Activated T-cell treated with anti-CD3 and anti-CD28 coated beads, Interleukin-2, amount 50 U/mL, for 72 hours (primary cell): ENCODE results near the gene PHACTR3. TPM values are rescaled to one million over a fixed set of nuclear protein-coding genes. Genes with fewer than 3 reads are reported as not detected.

Experiments used
- ATAC-seq, 2 donors: fragments of 150-1000 bp; cut with Tn5 transposase; replicated peaks in 1 of 2; 2 replicates each; pipeline ENCODE4 v1.10.0; 2021; ENCODE audit warnings: moderate library complexity in 2 of 2, mild to moderate bottlenecking in 1 of 2
- DNase-seq, 2 donors: peaks; one replicate each; pipeline ENCODE4 v3.0.0; 2021 to 2022; ENCODE audit warnings: mixed read lengths in 1 of 2
- H3K27ac Mint-ChIP-seq: one replicate; pipeline ENCODE4 v1.8.0; 2022; ENCODE audit warnings: mild to moderate bottlenecking, moderate library complexity, mixed read lengths
- H3K27me3 Mint-ChIP-seq: one replicate; pipeline ENCODE4 v1.8.0; 2022; ENCODE audit warnings: low read depth, mixed read lengths
- H3K36me3 Mint-ChIP-seq, 2 donors: one replicate each; pipeline ENCODE4 v1.8.0; 2022; ENCODE audit warnings: mixed read lengths in 2 of 2, mild to moderate bottlenecking in 1 of 2; ENCODE audit not compliant: insufficient read depth in 2 of 2
- H3K4me1 Mint-ChIP-seq: one replicate; pipeline ENCODE4 v1.8.0; 2022; ENCODE audit warnings: low read depth, mixed read lengths
- H3K4me3 Mint-ChIP-seq, 2 donors: one replicate each; pipeline ENCODE4 v1.8.0; 2022; ENCODE audit warnings: mild to moderate bottlenecking in 2 of 2, mixed read lengths in 2 of 2, moderate library complexity in 2 of 2
- H3K9me3 Mint-ChIP-seq, 2 donors: one replicate each; pipeline ENCODE4 v1.8.0; 2022; ENCODE audit warnings: mixed read lengths in 2 of 2
- total RNA-seq, 2 donors: library from RNA; stranded (reverse); gene quantifications; one replicate each; pipeline ENCODE4 v1.2.3, GENCODE V29; 2022

The PHACTR3 gene
- total RNA-seq, 2 donors from 2014 or later, result not detected

GRCh38 chr20:59705651-59706399, 101.5 kb downstream of the PHACTR3 start:
- Mint-ChIP-seq H3K4me3 (no peak overlapping the region), H3K27me3 (peaks cover 6% of the 10 kb centered on the region), H3K36me3 (no peaks in the 10 kb centered on the region), H3K4me1 (no peaks in the 10 kb centered on the region), H3K9me3 (peaks cover 0 to 4% of the 10 kb centered on the region in 2 donors), H3K27ac (no peak overlapping the region)
- no peak for DNase-seq
- ATAC-seq, result no peak

DNA sequence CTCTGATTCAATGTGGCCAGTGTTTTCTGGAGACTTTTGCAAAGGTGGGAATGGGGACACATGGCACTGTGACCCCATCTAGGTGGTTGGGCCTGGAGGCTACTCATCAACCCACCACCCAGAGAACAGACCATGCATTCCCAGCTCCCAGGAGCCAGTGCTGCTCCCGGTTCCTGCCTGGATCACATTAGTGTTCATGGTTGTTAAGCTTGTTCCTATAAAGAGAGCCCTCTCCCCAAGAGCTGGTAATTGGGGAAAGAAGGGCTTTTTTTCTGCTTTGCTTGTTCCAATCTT, 102.0 kb downstream of the PHACTR3 start:
- Mint-ChIP-seq H3K9me3 (peaks cover 0 to 4% of the 10 kb centered on the region in 2 donors), H3K36me3 (no peaks in the 10 kb centered on the region)

GRCh38 chr20:59708326-59708725, 104.0 kb downstream of the PHACTR3 start:
- Mint-ChIP-seq H3K27me3 (peaks cover under 1% of the 10 kb centered on the region), H3K36me3 (no peaks in the 10 kb centered on the region), H3K4me1 (no peaks in the 10 kb centered on the region), H3K27ac (no peak overlapping the region), H3K4me3 (no peak overlapping the region), H3K9me3 (peaks cover under 1 to 8% of the 10 kb centered on the region in 2 donors)
- ATAC-seq, result no peak
- DNase-seq, result no peak

More for the DNA sequence above, 102.0 kb downstream of the PHACTR3 start:
- no peak overlapping the region for H3K4me3 Mint-ChIP-seq
- H3K27me3 Mint-ChIP-seq, result peaks cover 6% of the 10 kb centered on the region
- no peaks in the 10 kb centered on the region for H3K4me1 Mint-ChIP-seq
- no peak for ATAC-seq
- no peak for DNase-seq
- H3K27ac Mint-ChIP-seq, result no peak overlapping the region

- Mint-ChIP-seq H3K36me3 (peaks cover 0 to 3% of the 10 kb centered on the region in 2 donors), H3K4me1 (no peaks in the 10 kb centered on the region), H3K4me3 (no peak overlapping the region), H3K27me3 (no peaks in the 10 kb centered on the region), H3K9me3 (peaks cover 3 to 11% of the 10 kb centered on the region in 2 donors), H3K27ac (no peak overlapping the region)
- ATAC-seq (no peak), DNase-seq (no peak)
Measured at GRCh38 chr20:59709636-59710035, 105.3 kb downstream of the PHACTR3 start.

- no peak for DNase-seq
- Mint-ChIP-seq H3K4me1 (no peaks in the 10 kb centered on the region), H3K9me3 (peaks cover 3 to 6% of the 10 kb centered on the region in 2 donors), H3K27ac (no peak overlapping the region), H3K27me3 (peaks cover 14% of the 10 kb centered on the region), H3K36me3 (peaks cover 0 to 3% of the 10 kb centered on the region in 2 donors), H3K4me3 (no peak overlapping the region)
- ATAC-seq, result no peak
Measured at GRCh38 chr20:59718071-59718470, 113.7 kb downstream of the PHACTR3 start.

DNA sequence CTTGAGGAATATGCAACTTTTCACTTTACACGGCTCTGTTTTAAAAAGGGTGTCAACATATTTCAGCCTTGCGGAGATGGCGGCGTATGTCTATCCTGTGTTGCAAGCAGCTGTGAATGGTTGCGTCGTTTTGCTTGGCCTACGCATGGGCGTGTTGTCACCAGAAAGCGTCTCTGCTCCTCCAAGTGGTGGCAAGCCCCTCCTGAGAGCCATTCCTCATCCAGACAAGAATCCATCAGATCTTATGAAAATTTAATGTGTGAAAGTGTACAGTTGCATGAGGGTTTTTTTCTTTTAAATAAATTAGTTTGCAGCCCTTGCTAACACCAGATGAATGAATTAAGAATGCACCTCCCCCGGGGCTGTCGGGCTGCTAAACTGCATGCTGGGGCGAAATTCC, 114.4 kb downstream of the PHACTR3 start:
- H3K4me3 Mint-ChIP-seq, result no peak overlapping the region
- H3K27ac Mint-ChIP-seq, result no peak overlapping the region

GRCh38 chr20:59720013-59720412, 115.7 kb downstream of the PHACTR3 start:
- ATAC-seq (no peak), DNase-seq (no peak)
- no peak overlapping the region for H3K27ac Mint-ChIP-seq
- H3K36me3 Mint-ChIP-seq, result no peaks in the 10 kb centered on the region
- H3K9me3 Mint-ChIP-seq, result peaks cover 0 to 3% of the 10 kb centered on the region in 2 donors
- no peaks in the 10 kb centered on the region for H3K4me1 Mint-ChIP-seq
- peaks cover 14% of the 10 kb centered on the region for H3K27me3 Mint-ChIP-seq
- no peak overlapping the region for H3K4me3 Mint-ChIP-seq

More for the DNA sequence above, 114.4 kb downstream of the PHACTR3 start:
- peaks cover 14% of the 10 kb centered on the region for H3K27me3 Mint-ChIP-seq
- H3K9me3 Mint-ChIP-seq, result peaks cover under 1 to 3% of the 10 kb centered on the region in 2 donors
- peaks cover 0 to under 1% of the 10 kb centered on the region in 2 donors for H3K36me3 Mint-ChIP-seq
- no peaks in the 10 kb centered on the region for H3K4me1 Mint-ChIP-seq
- DNase-seq, result no peak
- no peak for ATAC-seq

- H3K27ac Mint-ChIP-seq, result no peak overlapping the region
- peaks cover 0 to 3% of the 10 kb centered on the region in 2 donors for H3K9me3 Mint-ChIP-seq
- H3K4me3 Mint-ChIP-seq, result no peak overlapping the region
- ATAC-seq (no peak), DNase-seq (no peak)
- no peaks in the 10 kb centered on the region for H3K4me1 Mint-ChIP-seq
- H3K27me3 Mint-ChIP-seq, result peaks cover 12% of the 10 kb centered on the region
- no peaks in the 10 kb centered on the region for H3K36me3 Mint-ChIP-seq
Measured at GRCh38 chr20:59721386-59721785, 117.0 kb downstream of the PHACTR3 start.

- no peaks in the 10 kb centered on the region for H3K36me3 Mint-ChIP-seq
- peaks cover 0 to 3% of the 10 kb centered on the region in 2 donors for H3K9me3 Mint-ChIP-seq
- no peak for ATAC-seq
- no peak overlapping the region for H3K4me3 Mint-ChIP-seq
- H3K27me3 Mint-ChIP-seq, result peaks cover 6% of the 10 kb centered on the region
- H3K4me1 Mint-ChIP-seq, result no peaks in the 10 kb centered on the region
- no peak for DNase-seq
- H3K27ac Mint-ChIP-seq, result no peak overlapping the region
Measured at GRCh38 chr20:59723108-59723500, 118.8 kb downstream of the PHACTR3 start.

- ATAC-seq (no peak), DNase-seq (no peak)
- no peak overlapping the region for H3K4me3 Mint-ChIP-seq
- no peaks in the 10 kb centered on the region for H3K27me3 Mint-ChIP-seq
- H3K4me1 Mint-ChIP-seq, result no peaks in the 10 kb centered on the region
- no peak overlapping the region for H3K27ac Mint-ChIP-seq
- H3K9me3 Mint-ChIP-seq, result peaks cover 0 to 3% of the 10 kb centered on the region in 2 donors
- no peaks in the 10 kb centered on the region for H3K36me3 Mint-ChIP-seq
Measured at GRCh38 chr20:59723607-59724456, 119.5 kb downstream of the PHACTR3 start.

DNA sequence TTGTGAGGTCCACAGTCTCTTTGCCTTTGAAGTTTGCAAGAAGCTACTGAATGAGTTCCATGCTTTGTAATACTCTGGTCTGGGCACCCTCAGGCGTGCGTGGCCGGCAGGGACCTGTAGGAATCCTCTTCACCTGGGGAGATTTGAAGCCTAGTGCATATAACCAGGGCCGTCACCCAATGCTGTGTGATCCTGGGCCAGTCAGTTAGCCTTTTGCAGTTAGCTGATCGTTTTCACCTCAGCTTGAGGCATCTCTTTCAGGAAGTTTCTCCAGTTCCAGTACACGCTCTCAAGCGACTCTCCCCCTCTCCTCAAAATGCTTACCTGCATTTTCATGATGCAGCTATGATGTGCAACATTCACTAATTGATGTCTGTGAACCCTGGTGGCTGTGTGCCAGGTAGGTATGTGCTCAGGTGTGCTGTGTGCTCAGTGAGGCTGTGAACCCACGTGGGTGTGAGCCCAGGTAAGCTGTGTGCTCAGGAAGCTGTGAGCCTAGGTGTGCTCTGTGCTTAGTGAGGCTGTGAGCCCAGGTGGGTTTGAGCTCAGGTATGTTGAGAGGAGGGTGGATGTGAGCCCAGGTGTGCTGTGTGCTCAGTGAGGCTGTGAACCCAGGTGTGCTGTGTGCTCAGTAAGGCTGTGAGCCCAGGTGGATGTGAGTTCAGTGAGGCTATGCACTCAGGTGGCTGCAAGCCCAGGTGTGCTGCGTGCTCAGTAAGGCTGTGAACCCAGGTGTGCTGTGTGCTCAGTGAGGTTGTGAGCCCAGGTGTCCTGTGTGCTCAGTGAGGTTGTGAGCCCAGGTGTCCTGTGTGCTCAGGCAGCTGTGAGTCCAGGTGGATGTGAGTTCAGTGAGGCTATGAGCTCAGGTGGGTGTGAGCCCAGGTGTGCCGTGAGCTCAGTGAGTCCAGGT, 120.4 kb downstream of the PHACTR3 start:
- H3K36me3 Mint-ChIP-seq, result no peaks in the 10 kb centered on the region
- no peak for ATAC-seq
- H3K4me3 Mint-ChIP-seq, result no peak overlapping the region
- no peaks in the 10 kb centered on the region for H3K4me1 Mint-ChIP-seq
- H3K27ac Mint-ChIP-seq, result no peak overlapping the region
- no peak for DNase-seq
- H3K27me3 Mint-ChIP-seq, result no peaks in the 10 kb centered on the region
- peaks cover 0 to 3% of the 10 kb centered on the region in 2 donors for H3K9me3 Mint-ChIP-seq

DNA sequence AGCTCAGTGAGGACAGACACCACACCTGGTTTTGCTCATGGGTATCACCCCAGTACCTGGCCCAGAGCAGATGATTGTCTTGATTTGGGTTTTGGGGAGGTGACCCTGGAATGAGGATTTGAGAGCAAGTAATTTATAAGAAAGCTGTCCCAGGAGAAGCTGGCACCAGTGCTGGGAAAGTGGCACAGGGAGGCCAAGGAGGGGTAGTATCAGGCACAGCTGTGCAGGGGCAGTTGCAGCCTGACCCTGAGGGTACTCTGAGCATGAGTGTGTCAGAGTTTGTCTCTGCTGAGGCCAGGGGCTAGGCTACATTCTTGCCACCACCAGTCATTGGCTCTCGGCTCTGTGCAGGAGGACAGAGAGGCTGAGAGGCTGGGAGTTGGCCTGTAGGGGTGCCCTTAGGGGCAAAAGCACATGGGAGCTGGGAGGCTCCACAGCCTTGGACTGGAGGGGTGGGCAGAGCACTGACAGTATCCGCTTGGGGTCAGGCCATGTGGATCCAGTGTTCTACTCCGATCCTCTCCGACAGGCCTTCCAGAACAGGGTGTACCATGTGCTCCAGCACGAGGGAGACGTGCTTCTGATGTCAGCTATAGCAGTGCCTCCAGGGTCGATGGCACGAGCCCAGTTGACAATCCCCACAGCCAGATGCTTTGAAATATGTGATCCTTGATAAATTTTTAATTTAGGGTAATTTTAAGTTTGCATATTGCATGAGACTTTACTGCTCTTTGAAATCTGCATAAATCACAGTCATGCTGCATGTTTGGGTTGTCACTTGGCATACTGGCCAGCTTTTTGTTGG, 121.3 kb downstream of the PHACTR3 start:
- peaks cover 0 to 3% of the 10 kb centered on the region in 2 donors for H3K9me3 Mint-ChIP-seq
- DNase-seq, result no peak
- no peaks in the 10 kb centered on the region for H3K4me1 Mint-ChIP-seq
- no peak overlapping the region for H3K4me3 Mint-ChIP-seq
- no peak overlapping the region for H3K27ac Mint-ChIP-seq
- H3K27me3 Mint-ChIP-seq, result no peaks in the 10 kb centered on the region
- no peaks in the 10 kb centered on the region for H3K36me3 Mint-ChIP-seq
- no peak for ATAC-seq
